ENCODE measurements around the gene CRTAP. TPM values are rescaled to one million over a fixed set of nuclear protein-coding genes. Genes with fewer than 3 reads are reported as not detected.

The CRTAP gene
- total RNA-seq, 1 donor from 2014 or later, result 138 TPM

- Mint-ChIP-seq H3K36me3 (no peaks in the 10 kb centered on the region), H3K27me3 (no peaks in the 10 kb centered on the region), H3K27ac (no peak overlapping the region)
Observed at GRCh38 chr3:33099701-33100100, 14.1 kb upstream of the CRTAP start.

GRCh38 chr3:33100229-33100628, 13.6 kb upstream of the CRTAP start:
- no peak overlapping the region for H3K27ac Mint-ChIP-seq
- no peak overlapping the region for H3K4me3 Mint-ChIP-seq
- peaks cover 17% of the 10 kb centered on the region for H3K4me1 Mint-ChIP-seq (ENCODE audit: unreplicated experiment)
- no peaks in the 10 kb centered on the region for H3K27me3 Mint-ChIP-seq
- H3K36me3 Mint-ChIP-seq, result no peaks in the 10 kb centered on the region
- no peaks in the 10 kb centered on the region for H3K9me3 Mint-ChIP-seq
- DNase-seq (ENCODE audit: extremely low spot score, unreplicated experiment), result no peak
- TF ChIP-seq, protein P1, sequence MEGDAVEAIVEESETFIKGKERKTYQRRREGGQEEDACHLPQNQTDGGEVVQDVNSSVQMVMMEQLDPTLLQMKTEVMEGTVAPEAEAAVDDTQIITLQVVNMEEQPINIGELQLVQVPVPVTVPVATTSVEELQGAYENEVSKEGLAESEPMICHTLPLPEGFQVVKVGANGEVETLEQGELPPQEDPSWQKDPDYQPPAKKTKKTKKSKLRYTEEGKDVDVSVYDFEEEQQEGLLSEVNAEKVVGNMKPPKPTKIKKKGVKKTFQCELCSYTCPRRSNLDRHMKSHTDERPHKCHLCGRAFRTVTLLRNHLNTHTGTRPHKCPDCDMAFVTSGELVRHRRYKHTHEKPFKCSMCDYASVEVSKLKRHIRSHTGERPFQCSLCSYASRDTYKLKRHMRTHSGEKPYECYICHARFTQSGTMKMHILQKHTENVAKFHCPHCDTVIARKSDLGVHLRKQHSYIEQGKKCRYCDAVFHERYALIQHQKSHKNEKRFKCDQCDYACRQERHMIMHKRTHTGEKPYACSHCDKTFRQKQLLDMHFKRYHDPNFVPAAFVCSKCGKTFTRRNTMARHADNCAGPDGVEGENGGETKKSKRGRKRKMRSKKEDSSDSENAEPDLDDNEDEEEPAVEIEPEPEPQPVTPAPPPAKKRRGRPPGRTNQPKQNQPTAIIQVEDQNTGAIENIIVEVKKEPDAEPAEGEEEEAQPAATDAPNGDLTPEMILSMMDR (conservative IDR thresholded peaks at IDR 0.05), result no peak

More at GRCh38 chr3:33099701-33100100, 14.1 kb upstream of the CRTAP start:
- Mint-ChIP-seq H3K4me3 (no peak overlapping the region), H3K9me3 (no peaks in the 10 kb centered on the region), H3K4me1 (ENCODE audit: unreplicated experiment) (peaks cover 17% of the 10 kb centered on the region)
- no peak for DNase-seq (ENCODE audit: extremely low spot score, unreplicated experiment)
- TF ChIP-seq, protein P1 (conservative IDR thresholded peaks at IDR 0.05), result no peak

DNA sequence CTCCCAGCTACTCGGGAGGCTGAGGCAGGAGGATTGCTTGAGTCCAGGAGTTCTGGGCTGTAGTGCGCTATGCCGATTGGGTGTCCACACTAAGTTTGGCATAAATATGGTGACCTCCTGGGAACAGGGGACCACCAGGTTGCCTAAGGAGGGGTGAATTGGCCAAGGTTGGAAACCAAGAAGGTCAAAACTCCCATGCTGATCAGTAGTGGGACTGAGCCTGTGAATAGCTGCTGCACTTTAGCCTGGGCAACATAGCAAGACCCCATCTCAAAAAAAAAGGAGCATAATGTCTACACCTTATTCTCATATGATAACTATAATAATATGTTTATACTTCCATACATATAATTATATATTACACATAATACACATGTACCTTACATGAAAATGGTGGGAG, 10.8 kb upstream of the CRTAP start:
- Mint-ChIP-seq H3K9me3 (no peaks in the 10 kb centered on the region), H3K27ac (no peak overlapping the region), H3K4me1 (ENCODE audit: unreplicated experiment) (no peaks in the 10 kb centered on the region), H3K4me3 (no peak overlapping the region), H3K27me3 (no peaks in the 10 kb centered on the region), H3K36me3 (no peaks in the 10 kb centered on the region)
- no peak for DNase-seq (ENCODE audit: extremely low spot score, unreplicated experiment)
- TF ChIP-seq, protein P1 (conservative IDR thresholded peaks at IDR 0.05), result no peak

GRCh38 chr3:33103480-33103879, 10.3 kb upstream of the CRTAP start:
- TF ChIP-seq, protein P1 (conservative IDR thresholded peaks at IDR 0.05), result no peak
- Mint-ChIP-seq H3K27ac (no peak overlapping the region), H3K27me3 (no peaks in the 10 kb centered on the region), H3K4me1 (ENCODE audit: unreplicated experiment) (no peaks in the 10 kb centered on the region), H3K36me3 (no peaks in the 10 kb centered on the region), H3K9me3 (no peaks in the 10 kb centered on the region), H3K4me3 (no peak overlapping the region)
- no peak for DNase-seq (ENCODE audit: extremely low spot score, unreplicated experiment)

DNA sequence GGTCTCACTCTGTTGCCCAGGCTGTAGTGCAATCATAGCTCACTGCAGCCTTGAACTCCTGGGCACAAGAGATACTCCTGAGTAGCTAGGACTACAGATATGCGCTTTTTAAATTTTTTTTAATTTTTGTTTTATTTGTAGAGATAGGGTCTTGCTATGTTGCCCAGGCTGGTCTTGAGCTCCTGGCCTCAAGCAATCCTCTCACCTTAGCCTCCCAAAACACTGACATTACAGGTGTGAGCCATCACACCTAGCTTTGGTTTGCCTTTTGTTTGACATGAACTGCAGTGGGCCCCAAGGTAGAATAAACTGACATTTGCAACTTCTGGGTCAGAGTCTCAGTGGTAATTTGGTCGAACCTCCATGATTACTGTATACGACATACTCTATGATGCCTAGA, 9.0 kb upstream of the CRTAP start:
- DNase-seq (ENCODE audit: extremely low spot score, unreplicated experiment), result no peak
- Mint-ChIP-seq H3K27ac (no peak overlapping the region), H3K27me3 (no peaks in the 10 kb centered on the region), H3K36me3 (no peaks in the 10 kb centered on the region), H3K4me1 (ENCODE audit: unreplicated experiment) (no peaks in the 10 kb centered on the region), H3K4me3 (no peak overlapping the region), H3K9me3 (no peaks in the 10 kb centered on the region)
- TF ChIP-seq, protein P1 (conservative IDR thresholded peaks at IDR 0.05), result no peak

Measured in type B pancreatic cell (in vitro differentiated cells).